Caco-2 (cell line): ENCODE measurements around the gene TIPRL. TPM values are rescaled to one million over a fixed set of nuclear protein-coding genes. Genes with fewer than 3 reads are reported as not detected.

Experiments
- BruUV-seq: library from RNA; stranded (reverse); fragments of 400-500 nt; replicated peaks from 2 replicates; lab custom pipeline; 2021; lab: Mats Ljungman, UMichigan
- CTCF ChIA-PET: fragments of 300-600 bp; sonication (Branson Sonifier 250); formaldehyde crosslinking; loops from one replicate; lab custom pipeline; 2022; ENCODE audit warnings: antibody characterized with exemption; lab: Charles Lee
- POLR2A ChIA-PET: fragments of 300-600 bp; sonication (Branson Sonifier 250); formaldehyde crosslinking; loops from one replicate; lab custom pipeline; 2022; ENCODE audit warnings: antibody characterized with exemption; lab: Charles Lee
- DNase-seq, 2 experiments: peaks; one replicate each; pipeline versions ENCODE4 v3.0.0 to v3.0.0-alpha.2; 2020 to 2022
- H3K27me3 ChIP-seq: replicated peaks from 2 replicates; pipeline ENCODE4 v1.6.0; 2011; ENCODE audit warnings: low read length; ENCODE audit not compliant: control insufficient read depth, insufficient read depth
- H3K36me3 ChIP-seq: 2 replicates; pipeline ENCODE4 v1.5.1; 2011; ENCODE audit warnings: low read length; ENCODE audit not compliant: control insufficient read depth, insufficient read depth
- H3K4me1 ChIP-seq: fragments of 250-450 bp; sonication (Bioruptor Pico); 2 replicates; pipeline ENCODE4 v1.5.1; 2020; ENCODE audit warnings: mild to moderate bottlenecking
- H3K4me3 ChIP-seq: 2 replicates; pipeline ENCODE4 v1.5.1; 2011; ENCODE audit warnings: low read depth, mild to moderate bottlenecking, control low read depth, low read length
- H3K9me3 ChIP-seq: fragments of 250-450 bp; sonication (Bioruptor Pico); 2 replicates; pipeline ENCODE4 v1.5.1; 2020; ENCODE audit warnings: mild to moderate bottlenecking, moderate library complexity
- H3K27ac Mint-ChIP-seq: one replicate; pipeline ENCODE4 v1.8.0; 2022; ENCODE audit warnings: mixed read lengths; ENCODE audit not compliant: unreplicated experiment
- H3K27me3 Mint-ChIP-seq: one replicate; pipeline ENCODE4 v1.8.0; 2022; ENCODE audit warnings: mixed read lengths; ENCODE audit not compliant: insufficient read depth, unreplicated experiment
- H3K36me3 Mint-ChIP-seq: one replicate; pipeline ENCODE4 v1.8.0; 2022; ENCODE audit warnings: mild to moderate bottlenecking, mixed read lengths; ENCODE audit not compliant: insufficient read depth, unreplicated experiment
- H3K4me1 Mint-ChIP-seq: one replicate; pipeline ENCODE4 v1.8.0; 2022; ENCODE audit warnings: low read depth, mixed read lengths; ENCODE audit not compliant: unreplicated experiment
- H3K4me3 Mint-ChIP-seq: one replicate; pipeline ENCODE4 v1.8.0; 2022; ENCODE audit warnings: mild to moderate bottlenecking, moderate library complexity, mixed read lengths; ENCODE audit not compliant: unreplicated experiment
- H3K9me3 Mint-ChIP-seq: one replicate; pipeline ENCODE4 v1.8.0; 2022; ENCODE audit warnings: mixed read lengths; ENCODE audit not compliant: unreplicated experiment
- intact Hi-C: fragments of 100-400 bp; cut with micrococcal nuclease; formaldehyde crosslinking; loops from one replicate; pipeline ENCODE4 v1.10.0; 2022; ENCODE audit not compliant: unreplicated experiment
- total RNA-seq: library from RNA; stranded (reverse); gene quantifications from 2 replicates; pipeline ENCODE4 v1.2.3, GENCODE V29; 2022
- TF ChIP-seq, protein P1 (sequence below), 2 experiments: fragments of 200-600 bp in 1 of 2; IDR thresholded peaks; 1 replicate in 1 of 2; 2 replicates in 1 of 2; pipeline versions ENCODE4 v1.5.1 to v1.8.0; 2011 to 2022; ENCODE audit warnings: antibody characterized with exemption in 1 of 2, control low read depth in 1 of 2, inconsistent platforms in 1 of 2, low read depth in 1 of 2, low read length in 1 of 2, mild to moderate bottlenecking in 1 of 2, moderate library complexity in 1 of 2; ENCODE audit not compliant: insufficient read depth in 1 of 2, severe bottlenecking in 1 of 2, unreplicated experiment in 1 of 2

The TIPRL gene
- total RNA-seq, 1 experiment from 2014 or later, result 38.1 TPM

DNA sequence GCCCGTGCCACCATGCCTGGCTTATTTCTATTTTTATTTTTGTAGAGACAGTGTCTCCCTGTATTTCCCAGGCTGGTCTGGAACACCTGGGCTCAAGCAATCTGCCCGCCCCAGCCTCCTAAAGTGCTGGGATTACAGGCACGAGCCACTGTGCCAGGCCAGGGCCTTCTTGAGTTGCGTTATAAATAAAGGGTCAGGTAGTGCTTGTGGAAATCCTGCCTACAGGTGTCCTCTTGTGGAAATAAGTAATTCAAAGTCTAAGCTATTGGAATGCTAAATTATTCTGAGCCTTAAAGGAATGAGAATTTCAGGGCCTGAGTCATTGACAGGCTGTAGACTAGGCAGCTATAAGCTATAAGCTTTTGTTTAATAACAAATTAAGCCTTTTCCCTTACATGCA lies 38.9 kb downstream of the TIPRL start:
- H3K9me3 Mint-ChIP-seq, result peaks cover 25% of the 10 kb centered on the region
- CTCF ChIA-PET, result no interaction called here
- intact Hi-C loops, result no loop called here
- Histone ChIP-seq H3K4me3 (no peak overlapping the region), H3K4me1 (no peaks in the 10 kb centered on the region), H3K9me3 (no peaks in the 10 kb centered on the region), H3K27me3 (no peaks in the 10 kb centered on the region), H3K36me3 (no peaks in the 10 kb centered on the region)
- POLR2A ChIA-PET, result no interaction called here
- no peak overlapping the region for H3K27ac Mint-ChIP-seq
- no peaks in the 10 kb centered on the region for H3K27me3 Mint-ChIP-seq
- no peaks in the 10 kb centered on the region for H3K4me1 Mint-ChIP-seq
- no peaks in the 10 kb centered on the region for H3K36me3 Mint-ChIP-seq
- no peak for DNase-seq
- TF ChIP-seq, protein P1, sequence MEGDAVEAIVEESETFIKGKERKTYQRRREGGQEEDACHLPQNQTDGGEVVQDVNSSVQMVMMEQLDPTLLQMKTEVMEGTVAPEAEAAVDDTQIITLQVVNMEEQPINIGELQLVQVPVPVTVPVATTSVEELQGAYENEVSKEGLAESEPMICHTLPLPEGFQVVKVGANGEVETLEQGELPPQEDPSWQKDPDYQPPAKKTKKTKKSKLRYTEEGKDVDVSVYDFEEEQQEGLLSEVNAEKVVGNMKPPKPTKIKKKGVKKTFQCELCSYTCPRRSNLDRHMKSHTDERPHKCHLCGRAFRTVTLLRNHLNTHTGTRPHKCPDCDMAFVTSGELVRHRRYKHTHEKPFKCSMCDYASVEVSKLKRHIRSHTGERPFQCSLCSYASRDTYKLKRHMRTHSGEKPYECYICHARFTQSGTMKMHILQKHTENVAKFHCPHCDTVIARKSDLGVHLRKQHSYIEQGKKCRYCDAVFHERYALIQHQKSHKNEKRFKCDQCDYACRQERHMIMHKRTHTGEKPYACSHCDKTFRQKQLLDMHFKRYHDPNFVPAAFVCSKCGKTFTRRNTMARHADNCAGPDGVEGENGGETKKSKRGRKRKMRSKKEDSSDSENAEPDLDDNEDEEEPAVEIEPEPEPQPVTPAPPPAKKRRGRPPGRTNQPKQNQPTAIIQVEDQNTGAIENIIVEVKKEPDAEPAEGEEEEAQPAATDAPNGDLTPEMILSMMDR (IDR thresholded peaks at IDR 0.05; ENCODE audit: insufficient read depth in 1 of 2, low read depth in 1 of 2, low read length in 1 of 2, severe bottlenecking in 1 of 2, unreplicated experiment in 1 of 2), result no peak
- no peak overlapping the region for H3K4me3 Mint-ChIP-seq
- BruUV-seq, result no TSS peak

GRCh38 chr1:168218658-168219057 lies 39.9 kb downstream of the TIPRL start:
- Histone ChIP-seq H3K36me3 (no peaks in the 10 kb centered on the region), H3K4me3 (no peak overlapping the region), H3K9me3 (no peaks in the 10 kb centered on the region), H3K4me1 (no peaks in the 10 kb centered on the region), H3K27me3 (no peaks in the 10 kb centered on the region)
- Mint-ChIP-seq H3K27ac (no peak overlapping the region), H3K4me3 (no peak overlapping the region), H3K9me3 (peaks cover 25% of the 10 kb centered on the region), H3K36me3 (no peaks in the 10 kb centered on the region), H3K27me3 (no peaks in the 10 kb centered on the region), H3K4me1 (no peaks in the 10 kb centered on the region)
- intact Hi-C loops, result no loop called here
- no TSS peak for BruUV-seq
- POLR2A ChIA-PET, result no interaction called here
- no peak for DNase-seq
- CTCF ChIA-PET, result no interaction called here
- TF ChIP-seq, protein P1 (IDR thresholded peaks at IDR 0.05; ENCODE audit: insufficient read depth in 1 of 2, low read depth in 1 of 2, low read length in 1 of 2, severe bottlenecking in 1 of 2, unreplicated experiment in 1 of 2), result no peak

- no TSS peak for BruUV-seq
- Histone ChIP-seq H3K9me3 (no peaks in the 10 kb centered on the region), H3K4me3 (no peak overlapping the region), H3K36me3 (no peaks in the 10 kb centered on the region), H3K27me3 (no peaks in the 10 kb centered on the region), H3K4me1 (peaks cover 5% of the 10 kb centered on the region; the same call in 1 of the 2 replicates)
- Mint-ChIP-seq H3K27me3 (no peaks in the 10 kb centered on the region), H3K36me3 (no peaks in the 10 kb centered on the region), H3K27ac (no peak overlapping the region), H3K4me1 (no peaks in the 10 kb centered on the region), H3K9me3 (peaks cover 16% of the 10 kb centered on the region), H3K4me3 (no peak overlapping the region)
- TF ChIP-seq, protein P1 (IDR thresholded peaks at IDR 0.05; ENCODE audit: insufficient read depth in 1 of 2, low read depth in 1 of 2, low read length in 1 of 2, severe bottlenecking in 1 of 2, unreplicated experiment in 1 of 2), result no peak
- DNase-seq, result no peak
- ChIA-PET POLR2A (no interaction called here), CTCF (no interaction called here)
- intact Hi-C loops, result no loop called here
These were observed 41.7 kb downstream of the TIPRL start for GRCh38 chr1:168220470-168220871.
